ENCODE measurements around the gene PTAFR. TPM values are rescaled to one million over a fixed set of nuclear protein-coding genes. Genes with fewer than 3 reads are reported as not detected.

PTAFR gene
- total RNA-seq, 2 donors from 2014 or later: 6.5 to 9.2 TPM

DNA sequence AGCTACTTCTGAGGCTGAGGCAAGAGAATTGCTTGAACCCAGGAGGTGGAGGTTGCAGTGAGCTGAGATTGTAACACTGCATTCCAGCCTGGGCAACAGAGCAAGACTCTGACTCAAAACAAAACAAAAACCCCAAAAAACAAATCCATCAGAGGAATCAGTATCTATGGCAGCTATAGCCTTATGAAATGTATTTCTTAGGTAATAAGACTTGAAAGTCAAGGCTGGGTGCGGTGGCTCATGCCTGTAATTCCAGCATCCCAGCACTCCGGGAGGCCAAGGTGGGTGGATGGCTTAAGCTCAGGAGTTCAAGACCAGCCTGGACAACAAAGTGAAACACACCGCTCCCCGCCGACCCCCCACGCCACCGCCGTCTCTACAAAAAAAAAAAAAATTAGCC is 56.9 kb downstream of the PTAFR start:
- Histone ChIP-seq H3K27ac (no peak overlapping the region), H3K4me3 (no peak overlapping the region), H3K27me3 (replicated peaks; ENCODE audit: insufficient read depth) (no peaks in the 10 kb centered on the region), H3K4me1 (ENCODE audit: control insufficient read depth in 1 of 2, low read depth in 2 of 2) (no peaks in the 10 kb centered on the region), H3K36me3 (no peaks in the 10 kb centered on the region), H3K9me3 (no peaks in the 10 kb centered on the region)
- TF ChIP-seq CTCF (IDR thresholded peaks at IDR 0.05): no peak
- ATAC-seq (ENCODE audit: insufficient number of reproducible peaks, low FRiP score, low read depth): no peak
- DNase-seq (ENCODE audit: low spot score): no peak

GRCh38 chr1:28118640-28119307 is 57.7 kb downstream of the PTAFR start:
- no peaks in the 10 kb centered on the region for H3K27me3 ChIP-seq (replicated peaks; ENCODE audit: insufficient read depth)
- ATAC-seq (ENCODE audit: insufficient number of reproducible peaks, low FRiP score, low read depth) (no peak), DNase-seq (ENCODE audit: low spot score) (no peak)
- H3K9me3 ChIP-seq: no peaks in the 10 kb centered on the region
- no peak overlapping the region for H3K4me3 ChIP-seq
- H3K27ac ChIP-seq: no peak overlapping the region
- no peak for TF ChIP-seq CTCF (IDR thresholded peaks at IDR 0.05)
- no peaks in the 10 kb centered on the region for H3K4me1 ChIP-seq (ENCODE audit: control insufficient read depth in 1 of 2, low read depth in 2 of 2)
- H3K36me3 ChIP-seq: no peaks in the 10 kb centered on the region

DNA sequence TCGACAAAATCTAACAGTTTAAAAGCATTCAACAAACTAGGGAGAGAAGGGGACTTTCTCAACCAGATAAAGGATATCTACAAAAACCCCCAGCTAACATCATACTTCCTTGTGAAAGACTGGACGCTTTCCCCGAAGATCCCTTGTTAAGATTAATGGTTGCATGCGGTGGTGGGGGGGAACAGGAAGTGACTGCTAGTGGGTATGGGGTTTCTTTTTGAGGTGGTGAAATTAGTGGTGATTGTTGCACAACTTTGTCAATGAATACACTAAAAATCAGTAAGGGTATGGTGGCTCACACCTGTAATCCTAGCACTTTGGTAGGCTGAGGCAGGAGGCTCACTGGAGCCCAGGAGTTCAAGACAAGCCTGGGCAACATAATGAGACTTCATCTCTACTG is 61.2 kb downstream of the PTAFR start:
- ATAC-seq (ENCODE audit: insufficient number of reproducible peaks, low FRiP score, low read depth) (no peak), DNase-seq (ENCODE audit: low spot score) (no peak)
- Histone ChIP-seq H3K27ac (no peak overlapping the region), H3K27me3 (replicated peaks; ENCODE audit: insufficient read depth) (no peaks in the 10 kb centered on the region), H3K4me3 (no peak overlapping the region), H3K4me1 (ENCODE audit: control insufficient read depth in 1 of 2, low read depth in 2 of 2) (no peaks in the 10 kb centered on the region), H3K9me3 (no peaks in the 10 kb centered on the region), H3K36me3 (no peaks in the 10 kb centered on the region)
- no peak for TF ChIP-seq CTCF (IDR thresholded peaks at IDR 0.05)

GRCh38 chr1:28114844-28115243 is 61.6 kb downstream of the PTAFR start:
- Histone ChIP-seq H3K9me3 (no peaks in the 10 kb centered on the region), H3K4me1 (ENCODE audit: control insufficient read depth in 1 of 2, low read depth in 2 of 2) (no peaks in the 10 kb centered on the region), H3K4me3 (no peak overlapping the region), H3K27me3 (replicated peaks; ENCODE audit: insufficient read depth) (no peaks in the 10 kb centered on the region), H3K27ac (no peak overlapping the region), H3K36me3 (no peaks in the 10 kb centered on the region)
- ATAC-seq (ENCODE audit: insufficient number of reproducible peaks, low FRiP score, low read depth): no peak
- no peak for DNase-seq (ENCODE audit: low spot score)
- no peak for TF ChIP-seq CTCF (IDR thresholded peaks at IDR 0.05)

- DNase-seq (ENCODE audit: low spot score) (no peak), ATAC-seq (ENCODE audit: insufficient number of reproducible peaks, low FRiP score, low read depth) (no peak)
- no peaks in the 10 kb centered on the region for H3K36me3 ChIP-seq
- H3K9me3 ChIP-seq: no peaks in the 10 kb centered on the region
- H3K27ac ChIP-seq: no peak overlapping the region
- H3K4me1 ChIP-seq (ENCODE audit: control insufficient read depth in 1 of 2, low read depth in 2 of 2): no peaks in the 10 kb centered on the region
- no peak for TF ChIP-seq CTCF (IDR thresholded peaks at IDR 0.05)
- H3K27me3 ChIP-seq (replicated peaks; ENCODE audit: insufficient read depth): no peaks in the 10 kb centered on the region
- H3K4me3 ChIP-seq: no peak overlapping the region
These were observed 63.3 kb downstream of the PTAFR start for GRCh38 chr1:28113242-28113572.

Data from thoracic aorta (tissue), 2 donors.